HG03378 (cell line): ENCODE data around the gene PRKG1.

ENCODE experiments used
- ATAC-seq: cut with Tn5 transposase; IDR thresholded peaks from one replicate; pipeline ENCODE4 v1.9.1; 2021; ENCODE audit warnings: mild to moderate bottlenecking, moderate library complexity; ENCODE audit not compliant: unreplicated experiment

Gene PRKG1

GRCh38 chr10:51472154-51472553 lies 397.9 kb downstream of the PRKG1 start:
- ATAC-seq = no peak

- no peak for ATAC-seq
Measured at GRCh38 chr10:51479711-51480110, 405.4 kb downstream of the PRKG1 start.

- ATAC-seq = no peak
Measured at GRCh38 chr10:51485668-51486067, 411.4 kb downstream of the PRKG1 start.

- ATAC-seq = no peak
Measured at GRCh38 chr10:51487576-51487975, 413.3 kb downstream of the PRKG1 start.

GRCh38 chr10:51488766-51489408 lies 414.6 kb downstream of the PRKG1 start:
- no peak for ATAC-seq

- no peak for ATAC-seq
Measured at GRCh38 chr10:51498424-51498823, 424.1 kb downstream of the PRKG1 start.

- no peak for ATAC-seq
Measured at GRCh38 chr10:51501396-51501795, 427.1 kb downstream of the PRKG1 start.

GRCh38 chr10:51502124-51502523 lies 427.8 kb downstream of the PRKG1 start:
- no peak for ATAC-seq

- no peak for ATAC-seq
Measured at GRCh38 chr10:51503378-51503777, 429.1 kb downstream of the PRKG1 start.

GRCh38 chr10:51507476-51507875 lies 433.2 kb downstream of the PRKG1 start:
- no peak for ATAC-seq

- ATAC-seq = no peak
Measured at GRCh38 chr10:51508156-51508555, 433.9 kb downstream of the PRKG1 start.

- no peak for ATAC-seq
Measured at GRCh38 chr10:51510231-51510630, 435.9 kb downstream of the PRKG1 start.

- ATAC-seq = no peak
Measured at GRCh38 chr10:51521605-51522004, 447.3 kb downstream of the PRKG1 start.

GRCh38 chr10:51522858-51523257 lies 448.6 kb downstream of the PRKG1 start:
- ATAC-seq = no peak

GRCh38 chr10:51523440-51523839 lies 449.2 kb downstream of the PRKG1 start:
- ATAC-seq = no peak

- ATAC-seq = no peak
Measured at GRCh38 chr10:51524041-51524440, 449.8 kb downstream of the PRKG1 start.

GRCh38 chr10:51527522-51528219 lies 453.4 kb downstream of the PRKG1 start:
- ATAC-seq = no peak

- ATAC-seq = no peak
Measured at GRCh38 chr10:51528527-51528926, 454.2 kb downstream of the PRKG1 start.

- ATAC-seq = no peak
Measured at GRCh38 chr10:51530541-51530940, 456.3 kb downstream of the PRKG1 start.

- ATAC-seq = no peak
Measured at GRCh38 chr10:51532044-51532443, 457.8 kb downstream of the PRKG1 start.

GRCh38 chr10:51542853-51543252 lies 468.6 kb downstream of the PRKG1 start:
- no peak for ATAC-seq

- ATAC-seq = no peak
Measured at GRCh38 chr10:51544933-51545332, 470.6 kb downstream of the PRKG1 start.

GRCh38 chr10:51547941-51548340 lies 473.7 kb downstream of the PRKG1 start:
- ATAC-seq = no peak
